IPS-18a (cell line): ENCODE measurements around the gene SEMG1.

Experiments used
- H3K27ac ChIP-seq: one replicate; pipeline ENCODE4 v1.5.1; 2013; ENCODE audit warnings: low read length
- H3K27me3 ChIP-seq: one replicate; pipeline ENCODE4 v1.6.1; 2013; ENCODE audit warnings: mild to moderate bottlenecking, low read length; ENCODE audit not compliant: control insufficient read depth, insufficient read depth
- H3K36me3 ChIP-seq: one replicate; pipeline ENCODE4 v1.6.1; 2013; ENCODE audit warnings: low read depth, low read length; ENCODE audit not compliant: control insufficient read depth
- H3K4me1 ChIP-seq: one replicate; pipeline ENCODE4 v1.6.1; 2013; ENCODE audit warnings: low read depth, low read length; ENCODE audit not compliant: control insufficient read depth
- H3K4me3 ChIP-seq: one replicate; pipeline ENCODE4 v1.5.1; 2013; ENCODE audit warnings: low read length
- H3K9ac ChIP-seq: one replicate; pipeline ENCODE4 v1.6.1; 2013; ENCODE audit warnings: mild to moderate bottlenecking, low read length, moderate library complexity
- H3K9me3 ChIP-seq: one replicate; pipeline ENCODE4 v1.6.1; 2013; ENCODE audit warnings: low read depth, low read length; ENCODE audit not compliant: control insufficient read depth

Gene SEMG1

GRCh38 chr20:45206725-45207124, at the start of gene SEMG1:
SEMG1 (plus strand) TSS chr20:45207033; CDS start chr20:45207054, 21 bp downstream.
- peaks cover 5% of the 10 kb centered on the region for H3K9me3 ChIP-seq
- H3K4me3 ChIP-seq, result no peak within 1 kb of the TSS
- H3K4me1 ChIP-seq, result peaks cover 27% of the 10 kb centered on the region
- H3K27me3 ChIP-seq, result no peaks in the 10 kb centered on the region
- H3K36me3 ChIP-seq, result no peaks in the 10 kb centered on the region
- no peak within 1 kb of the TSS for H3K27ac ChIP-seq
- H3K9ac ChIP-seq, result no peak within 1 kb of the TSS

- Histone ChIP-seq H3K27me3 (no peaks in the 10 kb centered on the region), H3K4me3 (no peak overlapping the region), H3K4me1 (no peaks in the 10 kb centered on the region), H3K36me3 (no peaks in the 10 kb centered on the region), H3K27ac (no peak overlapping the region), H3K9ac (no peak overlapping the region), H3K9me3 (no peaks in the 10 kb centered on the region)
Observed at GRCh38 chr20:45157962-45158361, 48.9 kb upstream of the SEMG1 start.

- Histone ChIP-seq H3K27ac (no peak overlapping the region), H3K4me3 (no peak overlapping the region), H3K27me3 (no peaks in the 10 kb centered on the region), H3K9me3 (no peaks in the 10 kb centered on the region), H3K9ac (no peak overlapping the region), H3K4me1 (no peaks in the 10 kb centered on the region), H3K36me3 (no peaks in the 10 kb centered on the region)
Observed at GRCh38 chr20:45163083-45163803, 43.6 kb upstream of the SEMG1 start.

GRCh38 chr20:45164906-45165305, 41.9 kb upstream of the SEMG1 start:
- no peak overlapping the region for H3K27ac ChIP-seq
- H3K27me3 ChIP-seq, result no peaks in the 10 kb centered on the region
- no peak overlapping the region for H3K4me3 ChIP-seq
- H3K9ac ChIP-seq, result no peak overlapping the region
- H3K36me3 ChIP-seq, result no peaks in the 10 kb centered on the region
- H3K9me3 ChIP-seq, result no peaks in the 10 kb centered on the region
- no peaks in the 10 kb centered on the region for H3K4me1 ChIP-seq

- no peaks in the 10 kb centered on the region for H3K27me3 ChIP-seq
- no peaks in the 10 kb centered on the region for H3K4me1 ChIP-seq
- H3K4me3 ChIP-seq, result no peak overlapping the region
- H3K27ac ChIP-seq, result no peak overlapping the region
- H3K9me3 ChIP-seq, result no peaks in the 10 kb centered on the region
- H3K9ac ChIP-seq, result no peak overlapping the region
- H3K36me3 ChIP-seq, result no peaks in the 10 kb centered on the region
Observed at GRCh38 chr20:45173522-45173921, 33.3 kb upstream of the SEMG1 start.

GRCh38 chr20:45174434-45175364, 32.1 kb upstream of the SEMG1 start, which contains the start of gene PI3:
PI3 (plus strand) TSS chr20:45174902; CDS start chr20:45174923, 21 bp downstream.
- Histone ChIP-seq H3K27ac (no peak within 1 kb of the TSS), H3K27me3 (no peaks in the 10 kb centered on the region), H3K4me3 (no peak within 1 kb of the TSS), H3K9ac (no peak within 1 kb of the TSS), H3K4me1 (no peaks in the 10 kb centered on the region), H3K36me3 (no peaks in the 10 kb centered on the region), H3K9me3 (no peaks in the 10 kb centered on the region)

- no peak overlapping the region for H3K27ac ChIP-seq
- H3K9ac ChIP-seq, result no peak overlapping the region
- no peaks in the 10 kb centered on the region for H3K36me3 ChIP-seq
- no peaks in the 10 kb centered on the region for H3K27me3 ChIP-seq
- H3K9me3 ChIP-seq, result no peaks in the 10 kb centered on the region
- H3K4me3 ChIP-seq, result no peak overlapping the region
- H3K4me1 ChIP-seq, result no peaks in the 10 kb centered on the region
Observed at GRCh38 chr20:45176526-45177267, 30.1 kb upstream of the SEMG1 start.

GRCh38 chr20:45179166-45179565, 27.7 kb upstream of the SEMG1 start:
- Histone ChIP-seq H3K27me3 (no peaks in the 10 kb centered on the region), H3K4me1 (no peaks in the 10 kb centered on the region), H3K27ac (no peak overlapping the region), H3K4me3 (no peak overlapping the region), H3K9ac (no peak overlapping the region), H3K9me3 (no peaks in the 10 kb centered on the region), H3K36me3 (no peaks in the 10 kb centered on the region)

GRCh38 chr20:45181639-45182038, 25.2 kb upstream of the SEMG1 start:
- Histone ChIP-seq H3K27me3 (no peaks in the 10 kb centered on the region), H3K36me3 (no peaks in the 10 kb centered on the region), H3K4me3 (no peak overlapping the region), H3K9me3 (no peaks in the 10 kb centered on the region), H3K27ac (no peak overlapping the region), H3K9ac (no peak overlapping the region), H3K4me1 (no peaks in the 10 kb centered on the region)

- Histone ChIP-seq H3K27me3 (no peaks in the 10 kb centered on the region), H3K9ac (no peak overlapping the region), H3K4me1 (no peaks in the 10 kb centered on the region), H3K36me3 (no peaks in the 10 kb centered on the region), H3K27ac (no peak overlapping the region), H3K9me3 (no peaks in the 10 kb centered on the region), H3K4me3 (no peak overlapping the region)
Observed at GRCh38 chr20:45183084-45183483, 23.7 kb upstream of the SEMG1 start.

- Histone ChIP-seq H3K36me3 (no peaks in the 10 kb centered on the region), H3K9ac (no peak overlapping the region), H3K4me3 (no peak overlapping the region), H3K27ac (no peak overlapping the region), H3K27me3 (no peaks in the 10 kb centered on the region), H3K9me3 (no peaks in the 10 kb centered on the region), H3K4me1 (no peaks in the 10 kb centered on the region)
Observed at GRCh38 chr20:45187693-45188092, 19.1 kb upstream of the SEMG1 start.
